ENCODE results near the gene RAB6D. TPM values are rescaled to one million over a fixed set of nuclear protein-coding genes. Genes with fewer than 3 reads are reported as not detected.

The RAB6D gene
- total RNA-seq, 1 experiment from 2014 or later: 0.17 TPM

DNA sequence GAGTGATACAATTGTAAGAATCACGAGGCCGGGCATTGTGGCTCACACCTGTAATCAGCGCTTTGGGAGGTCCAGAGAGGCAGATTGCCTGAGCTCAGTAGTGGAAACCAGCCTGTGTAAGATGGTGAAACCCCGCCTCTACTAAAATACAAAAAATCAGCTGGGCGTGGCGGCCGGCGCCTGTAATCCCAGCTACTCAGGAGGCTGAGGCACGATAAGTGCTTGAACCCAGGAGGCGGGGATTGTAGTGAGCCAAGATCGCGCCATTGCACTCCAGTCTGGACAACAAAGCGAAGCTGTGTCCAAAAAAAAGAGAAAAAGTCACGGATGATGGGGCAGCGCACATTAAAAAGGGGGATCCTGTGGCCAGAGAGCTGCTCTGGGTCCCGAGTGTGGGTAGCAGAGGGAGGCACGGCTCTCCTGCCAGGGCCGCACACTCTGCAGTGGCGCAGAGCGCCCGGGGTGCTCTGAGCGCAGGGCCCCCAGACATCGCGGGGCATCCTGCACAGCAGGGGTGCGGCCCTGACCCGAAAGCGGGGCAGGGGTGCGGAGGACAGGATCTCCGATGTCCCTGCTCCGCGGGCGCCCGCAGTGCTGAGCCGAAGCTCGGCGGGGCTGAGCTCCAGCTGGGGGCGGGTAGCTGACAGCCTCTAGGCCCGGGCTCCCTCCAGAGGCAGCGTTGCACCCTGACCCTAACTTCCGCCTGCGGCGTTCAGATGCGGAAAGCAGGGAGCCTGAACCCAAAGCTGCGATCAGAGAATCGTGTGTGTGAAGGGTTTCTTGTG, 30.4 kb upstream of the RAB6D start:
- Histone ChIP-seq H3K4me2 (ENCODE audit: low read length) (no peak overlapping the region), H4K20me1 (ENCODE audit: insufficient read depth) (no peaks in the 10 kb centered on the region), H3K27ac (ENCODE audit: low read depth, low read length) (no peak overlapping the region), H3K9me2 (ENCODE audit: insufficient read depth) (no peaks in the 10 kb centered on the region), H3K9me3 (ENCODE audit: control insufficient read depth in 1 of 2, insufficient read depth in 1 of 2, low read depth in 1 of 2, low read length in 2 of 2) (no peaks in the 10 kb centered on the region), H3K4me1 (ENCODE audit: control insufficient read depth in 1 of 2, insufficient read depth in 2 of 2, low read length in 2 of 2) (no peaks in the 10 kb centered on the region), H3K9ac (ENCODE audit: low read length) (no peak overlapping the region), H3K4me3 (replicated peaks in 1 of 2; ENCODE audit: low read depth in 1 of 2, low read length in 2 of 2) (no peak overlapping the region), H3K36me3 (ENCODE audit: control insufficient read depth in 1 of 2, insufficient read depth in 2 of 2, low read length in 2 of 2) (no peaks in the 10 kb centered on the region), H2AFZ (ENCODE audit: low read depth, low read length, poor library complexity, severe bottlenecking) (no peak overlapping the region), H3K79me2 (ENCODE audit: insufficient read depth, low read length) (no peaks in the 10 kb centered on the region), H3K27me3 (ENCODE audit: insufficient read depth, low read length) (no peaks in the 10 kb centered on the region; the same call in none of the 2 replicates)
- intact Hi-C loops (cut with micrococcal nuclease): no loop called here
- ChIA-PET CTCF (no interaction called here), POLR2A (no interaction called here), RAD21 (ENCODE audit: low non-redundant PET in 1 of 2, low total read pairs in 2 of 2, uncharacterized antibody in 2 of 2, unreplicated experiment in 2 of 2) (no interaction called here)
- DNase-seq (ENCODE audit: low read depth, low spot score) (no peak), ATAC-seq (no peak)
- BruUV-seq (replicated peaks): no TSS peak
- TF ChIP-seq JUND (IDR thresholded peaks at IDR 0.05): no peak
- no peak for TF ChIP-seq EGR1 (IDR thresholded peaks at IDR 0.05; ENCODE audit: low read depth)
- no peak for TF ChIP-seq CEBPB (IDR thresholded peaks at IDR 0.05; ENCODE audit: low read depth)
- TF ChIP-seq ZNF274 (IDR thresholded peaks at IDR 0.05; ENCODE audit: low read depth, low read length): no peak
- no peak for TF ChIP-seq CBX3 (IDR thresholded peaks at IDR 0.05; ENCODE audit: low read depth)
- TF ChIP-seq ZFX (IDR thresholded peaks at IDR 0.05): no peak
- TF ChIP-seq, protein P1, sequence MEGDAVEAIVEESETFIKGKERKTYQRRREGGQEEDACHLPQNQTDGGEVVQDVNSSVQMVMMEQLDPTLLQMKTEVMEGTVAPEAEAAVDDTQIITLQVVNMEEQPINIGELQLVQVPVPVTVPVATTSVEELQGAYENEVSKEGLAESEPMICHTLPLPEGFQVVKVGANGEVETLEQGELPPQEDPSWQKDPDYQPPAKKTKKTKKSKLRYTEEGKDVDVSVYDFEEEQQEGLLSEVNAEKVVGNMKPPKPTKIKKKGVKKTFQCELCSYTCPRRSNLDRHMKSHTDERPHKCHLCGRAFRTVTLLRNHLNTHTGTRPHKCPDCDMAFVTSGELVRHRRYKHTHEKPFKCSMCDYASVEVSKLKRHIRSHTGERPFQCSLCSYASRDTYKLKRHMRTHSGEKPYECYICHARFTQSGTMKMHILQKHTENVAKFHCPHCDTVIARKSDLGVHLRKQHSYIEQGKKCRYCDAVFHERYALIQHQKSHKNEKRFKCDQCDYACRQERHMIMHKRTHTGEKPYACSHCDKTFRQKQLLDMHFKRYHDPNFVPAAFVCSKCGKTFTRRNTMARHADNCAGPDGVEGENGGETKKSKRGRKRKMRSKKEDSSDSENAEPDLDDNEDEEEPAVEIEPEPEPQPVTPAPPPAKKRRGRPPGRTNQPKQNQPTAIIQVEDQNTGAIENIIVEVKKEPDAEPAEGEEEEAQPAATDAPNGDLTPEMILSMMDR (IDR thresholded peaks at IDR 0.05 in 2 of 3, conservative IDR thresholded peaks at IDR 0.05 in 1 of 3; ENCODE audit: borderline replicate concordance in 1 of 3, insufficient read depth in 1 of 3, low read depth in 2 of 3, low read length in 2 of 3): no peak
- TF ChIP-seq, protein P2, sequence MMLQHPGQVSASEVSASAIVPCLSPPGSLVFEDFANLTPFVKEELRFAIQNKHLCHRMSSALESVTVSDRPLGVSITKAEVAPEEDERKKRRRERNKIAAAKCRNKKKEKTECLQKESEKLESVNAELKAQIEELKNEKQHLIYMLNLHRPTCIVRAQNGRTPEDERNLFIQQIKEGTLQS (IDR thresholded peaks at IDR 0.05): no peak
- no peak for TF ChIP-seq YY1 (IDR thresholded peaks at IDR 0.05; ENCODE audit: extremely low read depth, insufficient replicate concordance, low read depth, low read length)
- TF ChIP-seq SRF (IDR thresholded peaks at IDR 0.05; ENCODE audit: low read depth): no peak
- TF ChIP-seq FOSL1 (IDR thresholded peaks at IDR 0.05; ENCODE audit: low read depth): no peak
- TF ChIP-seq, protein P3, sequence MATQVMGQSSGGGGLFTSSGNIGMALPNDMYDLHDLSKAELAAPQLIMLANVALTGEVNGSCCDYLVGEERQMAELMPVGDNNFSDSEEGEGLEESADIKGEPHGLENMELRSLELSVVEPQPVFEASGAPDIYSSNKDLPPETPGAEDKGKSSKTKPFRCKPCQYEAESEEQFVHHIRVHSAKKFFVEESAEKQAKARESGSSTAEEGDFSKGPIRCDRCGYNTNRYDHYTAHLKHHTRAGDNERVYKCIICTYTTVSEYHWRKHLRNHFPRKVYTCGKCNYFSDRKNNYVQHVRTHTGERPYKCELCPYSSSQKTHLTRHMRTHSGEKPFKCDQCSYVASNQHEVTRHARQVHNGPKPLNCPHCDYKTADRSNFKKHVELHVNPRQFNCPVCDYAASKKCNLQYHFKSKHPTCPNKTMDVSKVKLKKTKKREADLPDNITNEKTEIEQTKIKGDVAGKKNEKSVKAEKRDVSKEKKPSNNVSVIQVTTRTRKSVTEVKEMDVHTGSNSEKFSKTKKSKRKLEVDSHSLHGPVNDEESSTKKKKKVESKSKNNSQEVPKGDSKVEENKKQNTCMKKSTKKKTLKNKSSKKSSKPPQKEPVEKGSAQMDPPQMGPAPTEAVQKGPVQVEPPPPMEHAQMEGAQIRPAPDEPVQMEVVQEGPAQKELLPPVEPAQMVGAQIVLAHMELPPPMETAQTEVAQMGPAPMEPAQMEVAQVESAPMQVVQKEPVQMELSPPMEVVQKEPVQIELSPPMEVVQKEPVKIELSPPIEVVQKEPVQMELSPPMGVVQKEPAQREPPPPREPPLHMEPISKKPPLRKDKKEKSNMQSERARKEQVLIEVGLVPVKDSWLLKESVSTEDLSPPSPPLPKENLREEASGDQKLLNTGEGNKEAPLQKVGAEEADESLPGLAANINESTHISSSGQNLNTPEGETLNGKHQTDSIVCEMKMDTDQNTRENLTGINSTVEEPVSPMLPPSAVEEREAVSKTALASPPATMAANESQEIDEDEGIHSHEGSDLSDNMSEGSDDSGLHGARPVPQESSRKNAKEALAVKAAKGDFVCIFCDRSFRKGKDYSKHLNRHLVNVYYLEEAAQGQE (IDR thresholded peaks at IDR 0.05; ENCODE audit: low read depth): no peak
- TF ChIP-seq RAD21 (IDR thresholded peaks at IDR 0.05; ENCODE audit: low read depth): no peak
- TF ChIP-seq SP1 (IDR thresholded peaks at IDR 0.05; ENCODE audit: low read depth): no peak
- TF ChIP-seq, protein P4, sequence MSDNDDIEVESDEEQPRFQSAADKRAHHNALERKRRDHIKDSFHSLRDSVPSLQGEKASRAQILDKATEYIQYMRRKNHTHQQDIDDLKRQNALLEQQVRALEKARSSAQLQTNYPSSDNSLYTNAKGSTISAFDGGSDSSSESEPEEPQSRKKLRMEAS (IDR thresholded peaks at IDR 0.05): no peak
- TF ChIP-seq POLR2AphosphoS5 (IDR thresholded peaks at IDR 0.05; ENCODE audit: low read depth, low read length): no peak
- TF ChIP-seq TCF7L2 (IDR thresholded peaks at IDR 0.05; ENCODE audit: borderline replicate concordance, extremely low read depth, insufficient read depth, insufficient read length): no peak
- no peak for TF ChIP-seq EZH2phosphoT487 (IDR thresholded peaks at IDR 0.05; ENCODE audit: borderline replicate concordance)
- no peak for TF ChIP-seq SIN3A (IDR thresholded peaks at IDR 0.05; ENCODE audit: low read depth)
- TF ChIP-seq POLR2A (IDR thresholded peaks at IDR 0.05; ENCODE audit: borderline replicate concordance, extremely low read depth, insufficient read depth, insufficient read length): no peak
